ENCODE measurements around the gene FGD2. TPM values are rescaled to one million over a fixed set of nuclear protein-coding genes. Genes with fewer than 3 reads are reported as not detected.

The FGD2 gene
- total RNA-seq, 1 experiment from 2014 or later = 0.19 TPM

GRCh38 chr6:37021356-37022129 is 16.1 kb downstream of the FGD2 start:
- H3K4me3 Mint-ChIP-seq (ENCODE audit: low read depth, unreplicated experiment) = no peak overlapping the region
- no peaks in the 10 kb centered on the region for H3K9me3 Mint-ChIP-seq (ENCODE audit: low read depth, unreplicated experiment)
- TF ChIP-seq CTCF (IDR thresholded peaks at IDR 0.05; ENCODE audit: unreplicated experiment) = peak; percentile 70
- peaks cover 25% of the 10 kb centered on the region for H3K36me3 Mint-ChIP-seq (ENCODE audit: insufficient read depth, unreplicated experiment)
- H3K27me3 Mint-ChIP-seq (ENCODE audit: unreplicated experiment) = no peaks in the 10 kb centered on the region
- peaks cover 87% of the 10 kb centered on the region for H3K4me1 Mint-ChIP-seq (ENCODE audit: low read depth, unreplicated experiment)
- DNase-seq = peak; percentile 82
- H3K27ac Mint-ChIP-seq (ENCODE audit: unreplicated experiment) = peak overlapping the region; percentile 99
- no TSS peak for BruUV-seq (replicated peaks)
- CTCF ChIA-PET = interaction anchor here (0.5 to 10.9 kb wide), 17 partner anchors 27 to 632 kb away, joined by 3 to 185 read pairs (median 3); partner anchors contain the start of gene PIM1
- intact Hi-C loops (cut with micrococcal nuclease; ENCODE audit: unreplicated experiment) = loop anchor here (5.0 kb wide), 1 partner anchor 36 kb away; no protein-coding TSS in a partner anchor

GRCh38 chr6:37022135-37022863 is 16.8 kb downstream of the FGD2 start:
- Mint-ChIP-seq H3K4me3 (ENCODE audit: low read depth, unreplicated experiment) (peak overlapping the region; percentile 11), H3K27me3 (ENCODE audit: unreplicated experiment) (no peaks in the 10 kb centered on the region), H3K36me3 (ENCODE audit: insufficient read depth, unreplicated experiment) (peaks cover 25% of the 10 kb centered on the region), H3K27ac (ENCODE audit: unreplicated experiment) (peak overlapping the region; percentile 99), H3K4me1 (ENCODE audit: low read depth, unreplicated experiment) (peaks cover 87% of the 10 kb centered on the region), H3K9me3 (ENCODE audit: low read depth, unreplicated experiment) (no peaks in the 10 kb centered on the region)
- no peak for TF ChIP-seq CTCF (IDR thresholded peaks at IDR 0.05; ENCODE audit: unreplicated experiment)
- no TSS peak for BruUV-seq (replicated peaks)
- intact Hi-C loops (cut with micrococcal nuclease; ENCODE audit: unreplicated experiment) = loop anchor here (5.0 kb wide), 1 partner anchor 35 kb away; no protein-coding TSS in a partner anchor
- DNase-seq = no peak
- CTCF ChIA-PET = interaction anchor here (0.5 to 10.9 kb wide), 13 partner anchors 26 to 396 kb away, joined by 3 to 185 read pairs (median 5); partner anchors contain the start of gene PIM1

- BruUV-seq (replicated peaks) = TSS peak; percentile 68
- CTCF ChIA-PET = interaction anchor here (0.7 to 10.9 kb wide), 10 partner anchors 9 to 265 kb away, joined by 3 to 185 read pairs (median 4); partner anchors contain the start of gene PIM1
- no peaks in the 10 kb centered on the region for H3K27me3 Mint-ChIP-seq (ENCODE audit: unreplicated experiment)
- H3K27ac Mint-ChIP-seq (ENCODE audit: unreplicated experiment) = peak overlapping the region; percentile 99
- peaks cover 15% of the 10 kb centered on the region for H3K36me3 Mint-ChIP-seq (ENCODE audit: insufficient read depth, unreplicated experiment)
- TF ChIP-seq CTCF (IDR thresholded peaks at IDR 0.05; ENCODE audit: unreplicated experiment) = no peak
- intact Hi-C loops (cut with micrococcal nuclease; ENCODE audit: unreplicated experiment) = loop anchor here (5.0 kb wide), 1 partner anchor 33 kb away; no protein-coding TSS in a partner anchor
- H3K4me1 Mint-ChIP-seq (ENCODE audit: low read depth, unreplicated experiment) = peaks cover 73% of the 10 kb centered on the region
- DNase-seq = peak; percentile 94
- no peaks in the 10 kb centered on the region for H3K9me3 Mint-ChIP-seq (ENCODE audit: low read depth, unreplicated experiment)
- H3K4me3 Mint-ChIP-seq (ENCODE audit: low read depth, unreplicated experiment) = peak overlapping the region; percentile 54
These were observed 19.3 kb downstream of the FGD2 start for GRCh38 chr6:37024656-37025337.
